Uterus (tissue), 4 donors: ENCODE data around the gene C19orf73. TPM values are rescaled to one million over a fixed set of nuclear protein-coding genes. Genes with fewer than 3 reads are reported as not detected.
"Not testable (repeated sequence)": the region's sequence is repeated elsewhere in the genome, so short reads cannot be mapped to it uniquely, and the experiment has no call there.

Source experiments
- DNase-seq, 2 donors: peaks; one replicate each; pipeline ENCODE4 v3.0.0-alpha.2; 2019 to 2020
- H3K27ac ChIP-seq, 2 donors: fragments of 200-600 bp; sonication (generic); 1 replicate in 1 of 2; 2 replicates in 1 of 2; pipeline ENCODE4 v1.5.1; 2016 to 2018
- H3K27me3 ChIP-seq, 2 donors: fragments of 200-600 bp; sonication (generic); one replicate each; pipeline ENCODE4 v1.5.1; 2018 to 2019; ENCODE audit warnings: control low read depth in 1 of 2
- H3K36me3 ChIP-seq, 2 donors: fragments of 200-600 bp; sonication (generic); one replicate each; pipeline ENCODE4 v1.5.1; 2019; ENCODE audit warnings: control low read depth in 1 of 2
- H3K4me1 ChIP-seq, 2 donors: fragments of 200-600 bp; sonication (generic); one replicate each; pipeline ENCODE4 v1.5.1; 2018 to 2019; ENCODE audit warnings: control low read depth in 1 of 2
- H3K4me3 ChIP-seq, 2 donors: fragments of 200-600 bp; sonication (generic); 1 replicate in 1 of 2; 2 replicates in 1 of 2; pipeline ENCODE4 v1.5.1; 2018 to 2019; ENCODE audit warnings: mild to moderate bottlenecking in 1 of 2
- H3K9me3 ChIP-seq, 2 donors: fragments of 200-600 bp; sonication (generic); one replicate each; pipeline ENCODE4 v1.5.1; 2019; ENCODE audit warnings: control low read depth in 1 of 2
- CTCF ChIP-seq, 4 experiments: fragments of 200-600 bp in 2 of 4; fragments of 450-650 bp in 2 of 4; sonication (generic) in 2 of 4; IDR thresholded peaks; one replicate each; pipeline ENCODE4 v1.5.1; 2016 to 2019; ENCODE audit warnings: antibody characterized with exemption in 4 of 4, mild to moderate bottlenecking in 2 of 4, moderate library complexity in 1 of 4
- POLR2A ChIP-seq, 2 donors: fragments of 450-650 bp; IDR thresholded peaks; one replicate each; pipeline ENCODE4 v1.6.1; 2016; ENCODE audit warnings: antibody characterized with exemption in 2 of 2, mild to moderate bottlenecking in 1 of 2, moderate library complexity in 1 of 2
- intact Hi-C: fragments of 100-400 bp; cut with DNase I; formaldehyde crosslinking; loops from one replicate; pipeline ENCODE4 v1.15.1; 2023; ENCODE audit warnings: low total_unique reads
- total RNA-seq, 4 donors: library from RNA; depleted of rRNA in 3 of 4; stranded (reverse); fragments of >200 nt in 3 of 4; gene quantifications; one replicate each; pipeline versions ENCODE4 v1.1.0 to v1.2.4, GENCODE V29; 2014 to 2023
- donor health status: DM: yes; HTN: yes; CAD: no.

C19orf73 gene
- total RNA-seq, 4 donors from 2014 or later: not detected

DNA sequence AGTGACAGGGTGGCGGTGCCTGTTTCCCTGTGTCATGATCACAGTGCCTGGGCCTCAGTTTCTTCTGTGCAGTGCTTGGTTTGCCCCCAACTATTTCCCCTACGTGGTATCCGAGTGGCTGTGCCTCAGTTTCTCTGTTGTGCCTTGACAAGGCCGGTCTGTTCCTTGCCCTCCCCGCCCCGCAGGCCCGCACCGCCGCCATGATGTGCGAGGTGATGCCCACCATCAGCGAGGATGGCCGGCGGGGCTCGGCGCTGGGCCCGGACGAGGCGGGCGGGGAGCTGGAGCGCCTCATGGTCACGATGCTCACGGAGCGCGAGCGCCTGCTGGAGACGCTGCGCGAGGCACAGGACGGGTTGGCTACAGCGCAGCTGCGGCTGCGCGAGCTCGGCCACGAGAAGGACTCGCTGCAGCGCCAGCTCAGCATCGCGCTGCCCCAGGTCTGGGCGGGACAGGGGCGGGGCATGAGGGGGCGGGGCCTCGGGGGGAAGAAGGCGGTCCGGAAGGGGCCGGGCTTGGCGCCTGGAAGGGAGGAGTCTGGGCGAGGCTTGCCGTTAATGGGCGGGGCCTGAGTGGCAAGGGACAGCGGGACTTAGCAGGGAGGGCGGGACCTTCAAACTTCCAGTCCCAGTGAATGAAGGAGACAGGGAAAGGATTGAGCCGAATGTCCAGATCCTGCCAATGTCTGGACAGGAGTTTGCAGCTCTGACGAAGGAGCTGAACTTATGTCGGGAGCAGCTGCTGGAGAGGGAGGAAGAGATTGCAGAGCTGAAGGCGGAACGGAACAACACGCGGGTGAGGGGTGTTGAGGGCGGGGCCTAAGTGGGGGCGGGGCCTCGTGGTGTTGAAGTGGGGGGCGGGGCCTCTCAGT is 9.0 kb upstream of the C19orf73 start:
- Histone ChIP-seq H3K36me3 (no peaks in the 10 kb centered on the region), H3K27ac (peak overlapping the region; percentile 11 to 28), H3K9me3 (no peaks in the 10 kb centered on the region), H3K4me3 (peak overlapping the region; percentile 15 to 16), H3K4me1 (peaks cover 0 to 4% of the 10 kb centered on the region in 2 donors), H3K27me3 (no peaks in the 10 kb centered on the region)
- intact Hi-C loops: no loop called here
- peak; percentile 94 to 95 for DNase-seq
- TF ChIP-seq POLR2A (IDR thresholded peaks at IDR 0.05) (peak in 1 of 2 donors; percentile 26), CTCF (IDR thresholded peaks at IDR 0.05) (peak; percentile 8 to 52 (median 32))

- H3K27me3 ChIP-seq, H3K4me1 ChIP-seq, intact Hi-C loops, H3K4me3 ChIP-seq, H3K36me3 ChIP-seq, H3K9me3 ChIP-seq, DNase-seq, H3K27ac ChIP-seq: not testable (repeated sequence)
These were observed 8.3 kb upstream of the C19orf73 start for GRCh38 chr19:49127225-49127624.

DNA sequence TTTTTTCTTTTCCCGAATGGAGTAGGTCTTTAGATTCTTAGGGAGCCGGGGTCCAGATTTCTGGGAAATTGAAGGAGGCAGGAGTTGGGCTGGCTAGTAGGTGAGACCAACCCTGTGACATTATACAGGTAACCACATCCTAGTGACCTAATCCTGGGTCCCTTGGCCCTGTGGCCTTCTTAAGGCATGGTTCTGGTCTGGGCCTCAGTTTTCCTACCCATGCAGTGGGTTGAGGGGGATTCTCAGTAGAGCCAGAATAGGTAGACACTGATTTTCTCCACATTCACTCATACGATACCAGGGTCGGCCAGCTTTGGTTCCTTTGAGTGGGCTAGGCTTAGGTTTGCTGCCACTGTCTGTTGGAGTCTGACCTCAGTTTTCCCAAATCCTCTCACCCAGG is 7.6 kb upstream of the C19orf73 start:
- Histone ChIP-seq H3K27ac (no peak overlapping the region), H3K4me3 (no peak overlapping the region), H3K9me3 (no peaks in the 10 kb centered on the region), H3K4me1 (peaks cover 0 to 4% of the 10 kb centered on the region in 2 donors), H3K27me3 (no peaks in the 10 kb centered on the region), H3K36me3 (no peaks in the 10 kb centered on the region)
- no peak for TF ChIP-seq POLR2A (IDR thresholded peaks at IDR 0.05)
- no peak for TF ChIP-seq CTCF (IDR thresholded peaks at IDR 0.05)
- DNase-seq: no peak
- intact Hi-C loops: no loop called here

GRCh38 chr19:49125025-49125731 is 6.2 kb upstream of the C19orf73 start:
- intact Hi-C loops: no loop called here
- H3K27me3 ChIP-seq: no peaks in the 10 kb centered on the region
- no peaks in the 10 kb centered on the region for H3K9me3 ChIP-seq
- H3K36me3 ChIP-seq: no peaks in the 10 kb centered on the region
- no peak overlapping the region for H3K4me3 ChIP-seq
- peaks cover 0 to 7% of the 10 kb centered on the region in 2 donors for H3K4me1 ChIP-seq
- no peak for DNase-seq
- no peak for TF ChIP-seq POLR2A (IDR thresholded peaks at IDR 0.05)
- no peak for TF ChIP-seq CTCF (IDR thresholded peaks at IDR 0.05)
- H3K27ac ChIP-seq: no peak overlapping the region

GRCh38 chr19:49123285-49123684 is 4.3 kb upstream of the C19orf73 start:
- H3K27ac ChIP-seq, H3K9me3 ChIP-seq, H3K36me3 ChIP-seq, DNase-seq, intact Hi-C loops, H3K27me3 ChIP-seq, H3K4me3 ChIP-seq: not testable (repeated sequence)
- H3K4me1 ChIP-seq: peaks cover 0 to 16% of the 10 kb centered on the region in 2 donors

- H3K36me3 ChIP-seq, intact Hi-C loops, DNase-seq, H3K4me3 ChIP-seq, H3K9me3 ChIP-seq, H3K27me3 ChIP-seq, H3K27ac ChIP-seq: not testable (repeated sequence)
- H3K4me1 ChIP-seq: peaks cover 0 to 17% of the 10 kb centered on the region in 2 donors
These were observed 2.9 kb upstream of the C19orf73 start for GRCh38 chr19:49121841-49122240.
